ENCODE measurements around the gene CRYGD.
"Not testable (repeated sequence)": the region's sequence is repeated elsewhere in the genome, so short reads cannot be mapped to it uniquely, and the experiment has no call there.

CRYGD gene

DNA sequence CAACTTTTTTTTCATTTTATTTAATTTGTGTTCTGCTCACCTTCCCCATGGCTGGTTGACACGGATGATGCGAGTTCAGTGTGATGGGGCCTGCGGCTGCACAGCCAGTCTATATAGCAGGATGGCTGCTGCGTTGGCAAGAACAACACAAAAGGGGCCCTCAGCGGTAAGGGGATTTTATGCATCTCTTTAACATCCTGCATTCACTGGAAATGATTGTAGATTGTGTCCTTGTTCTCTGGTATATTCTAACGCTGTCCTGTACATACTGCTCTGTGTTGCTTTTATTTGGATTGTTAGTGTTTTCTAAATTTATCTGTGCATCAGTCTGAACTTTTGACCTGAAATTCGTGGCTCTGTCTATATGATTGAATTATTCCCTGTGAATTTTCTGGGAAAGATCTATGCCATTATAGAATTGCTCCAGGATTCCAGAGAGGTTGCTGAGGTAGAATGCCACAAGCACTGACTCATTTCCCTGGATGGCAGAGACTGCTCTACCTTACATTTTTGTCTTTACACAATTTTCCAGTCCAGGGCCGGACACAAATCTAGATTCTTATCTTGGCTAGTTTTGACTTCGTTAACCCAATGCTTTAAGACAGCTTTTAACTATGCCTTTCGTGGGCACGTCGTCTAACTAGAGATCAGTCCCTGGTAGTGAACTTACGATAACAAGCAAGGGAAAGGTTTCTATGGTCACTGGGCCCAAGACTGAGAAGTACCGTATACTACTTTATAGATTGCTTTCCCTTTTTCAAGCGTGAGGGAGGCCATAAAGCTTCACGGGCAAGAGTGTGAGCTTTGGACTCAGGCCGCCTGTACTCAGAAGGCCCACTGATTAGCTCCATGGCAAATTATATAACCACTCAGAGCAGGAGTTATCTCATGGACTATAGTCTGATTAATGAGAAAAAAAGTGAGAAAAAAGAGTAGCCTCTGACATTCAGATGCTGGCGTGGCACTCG lies 5.7 kb upstream of the CRYGD start, which contains the start of gene CRYGC:
CRYGC (minus strand) TSS at position 85 of the 968 bp plus-strand sequence; CDS start at position 49, 36 bp downstream.
- no peak for DNase-seq (ENCODE audit: low read depth in 2 of 2)

DNA sequence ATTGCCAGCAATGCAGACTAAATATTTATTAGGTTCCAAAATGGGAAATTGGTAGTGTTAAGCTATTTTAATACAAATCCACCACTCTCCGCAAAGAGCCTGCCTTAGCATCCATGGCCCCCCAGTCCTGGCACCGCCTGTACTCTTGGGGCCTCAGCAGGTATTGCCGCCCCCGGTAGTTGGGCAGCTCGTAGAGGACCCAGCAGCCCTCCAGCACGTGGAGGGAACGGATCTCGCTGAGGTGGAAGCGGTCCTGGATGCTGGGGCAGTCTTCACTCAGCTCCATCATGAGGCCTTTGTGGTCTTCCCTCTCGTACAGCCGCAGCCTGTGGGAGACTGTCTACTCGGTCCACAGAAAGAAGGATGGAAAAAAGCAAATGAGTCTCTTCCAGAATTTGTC lies 3.8 kb upstream of the CRYGD start:
- no peak for DNase-seq (ENCODE audit: low read depth in 2 of 2)

GRCh38 chr2:208127090-208127489 lies 2.8 kb upstream of the CRYGD start:
- DNase-seq (ENCODE audit: low read depth in 2 of 2) = no peak

DNA sequence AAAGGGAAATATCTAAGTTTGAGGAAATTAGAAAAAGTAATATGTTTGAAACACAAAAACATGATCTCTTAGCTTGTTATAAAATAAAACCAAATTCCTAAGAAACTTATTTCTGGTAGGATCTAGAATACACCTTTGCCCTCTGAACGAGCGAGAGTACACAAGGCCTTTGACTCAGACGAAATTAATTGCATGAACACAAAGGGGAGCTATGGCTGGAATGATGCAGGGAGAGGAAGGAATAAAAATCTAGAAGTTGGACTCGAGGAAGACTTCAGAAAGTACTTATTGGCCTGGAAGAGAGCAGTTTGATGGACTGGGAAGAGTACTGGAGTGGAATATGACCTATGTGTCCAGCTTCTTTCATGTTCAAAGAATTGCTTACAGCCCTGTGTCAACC lies 927 bp upstream of the CRYGD start:
- DNase-seq (ENCODE audit: low read depth in 2 of 2) = no peak

DNA sequence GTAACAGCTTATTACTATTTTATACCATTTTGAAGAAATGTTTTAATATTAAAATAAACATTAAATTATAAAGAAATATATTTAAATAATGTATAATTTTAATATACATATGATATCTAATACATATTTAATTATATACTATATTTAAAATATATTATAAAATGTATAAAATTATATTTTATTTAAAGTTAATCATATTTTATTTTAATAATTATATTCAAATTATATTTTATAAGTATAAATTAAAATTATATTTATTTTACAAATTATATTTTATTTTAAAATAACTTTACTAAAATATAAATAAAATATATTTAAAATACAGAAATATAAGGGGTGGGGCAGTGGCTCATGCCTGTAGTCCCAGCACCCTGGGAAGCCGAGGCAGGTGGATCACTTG lies 2.1 kb downstream of the CRYGD start:
- no peak for DNase-seq (ENCODE audit: low read depth in 2 of 2)

DNA sequence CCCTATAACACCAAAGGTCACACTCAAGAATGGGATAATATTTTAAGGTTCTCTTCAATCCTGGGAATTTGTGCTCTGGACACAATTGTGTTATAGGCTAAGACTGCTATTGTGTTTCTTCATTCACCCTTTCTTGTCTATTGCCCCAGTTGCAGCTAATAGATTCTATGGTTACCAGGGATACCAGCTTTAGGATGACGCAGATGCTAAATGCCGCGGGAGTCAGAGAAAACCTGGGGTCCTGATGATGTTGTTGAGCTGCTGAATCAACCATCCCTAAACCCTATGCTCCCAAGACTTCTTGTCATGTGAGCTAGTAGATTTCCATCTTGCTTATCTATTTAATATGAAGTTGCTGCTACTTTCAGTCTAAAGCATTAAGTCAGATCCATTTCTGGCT lies 5.4 kb downstream of the CRYGD start:
- DNase-seq (ENCODE audit: low read depth in 2 of 2) = no peak

DNA sequence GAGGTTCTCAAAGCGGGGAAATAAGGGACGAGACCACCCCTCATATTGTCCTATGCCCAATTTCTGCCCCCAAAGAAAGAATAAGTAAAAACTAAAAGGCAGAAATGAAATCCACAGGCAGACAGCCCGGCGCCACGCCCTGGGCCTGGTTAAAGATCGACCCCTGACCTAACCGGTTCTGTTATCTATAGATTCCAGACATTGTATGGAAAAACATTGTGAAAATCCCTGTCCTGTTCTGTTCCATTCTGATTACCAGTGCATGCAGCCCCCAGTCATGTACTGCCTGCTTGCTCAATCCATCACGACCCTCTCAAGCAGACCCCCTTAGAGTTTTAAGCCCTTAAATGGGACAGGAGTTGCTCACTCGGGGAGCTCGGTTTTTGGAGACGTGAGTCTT lies 6.9 kb downstream of the CRYGD start:
- DNase-seq (ENCODE audit: low read depth in 2 of 2) = not testable (repeated sequence)

GRCh38 chr2:208112969-208113368 lies 11.4 kb downstream of the CRYGD start:
- no peak for DNase-seq (ENCODE audit: low read depth in 2 of 2)

DNA sequence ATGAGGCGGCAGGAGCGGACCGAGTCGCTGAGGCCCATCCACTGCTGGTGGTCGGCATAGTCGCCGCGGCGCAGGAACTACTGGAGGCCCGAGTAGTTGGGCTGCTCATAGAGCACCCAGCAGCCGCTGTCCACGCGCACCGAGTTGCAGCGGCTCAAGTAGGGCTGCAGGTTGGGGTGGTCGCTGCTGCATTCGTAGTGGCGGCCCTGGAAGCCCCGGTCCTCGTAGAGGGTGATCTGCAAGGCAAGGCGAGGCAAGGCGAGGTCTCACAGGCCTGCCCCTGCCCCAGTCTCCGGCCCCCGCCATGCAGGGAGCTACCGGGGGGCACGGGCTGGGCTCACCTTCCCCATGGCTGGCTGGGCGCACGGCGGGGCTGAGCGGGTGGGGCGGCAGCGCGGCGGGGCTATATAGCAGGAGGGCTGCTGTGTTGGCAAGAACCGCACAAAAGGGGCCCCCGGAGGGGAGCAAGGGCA lies 12.0 kb downstream of the CRYGD start:
- not testable (repeated sequence) for DNase-seq (ENCODE audit: low read depth in 2 of 2)

DNA sequence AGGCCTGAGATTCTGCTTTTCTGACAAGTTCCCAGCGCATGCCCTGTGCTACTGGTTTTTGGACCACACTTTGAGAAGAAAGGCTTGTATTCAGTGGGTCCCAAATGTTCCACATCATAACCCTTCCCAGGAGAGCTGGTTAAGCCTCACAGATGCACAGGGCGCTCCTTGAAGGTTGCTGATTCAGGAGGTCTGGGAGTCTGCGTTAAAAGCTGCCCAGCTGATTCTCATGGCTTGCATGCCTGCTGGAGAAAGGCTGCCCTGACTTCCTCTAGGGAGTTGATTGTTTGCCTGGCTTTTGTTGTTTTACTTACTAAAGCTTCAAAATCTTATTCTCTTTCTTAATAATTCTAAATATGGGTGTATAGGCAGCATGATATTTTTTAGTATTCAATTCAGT lies 20.7 kb downstream of the CRYGD start:
- no peak for DNase-seq (ENCODE audit: low read depth in 2 of 2)

DNA sequence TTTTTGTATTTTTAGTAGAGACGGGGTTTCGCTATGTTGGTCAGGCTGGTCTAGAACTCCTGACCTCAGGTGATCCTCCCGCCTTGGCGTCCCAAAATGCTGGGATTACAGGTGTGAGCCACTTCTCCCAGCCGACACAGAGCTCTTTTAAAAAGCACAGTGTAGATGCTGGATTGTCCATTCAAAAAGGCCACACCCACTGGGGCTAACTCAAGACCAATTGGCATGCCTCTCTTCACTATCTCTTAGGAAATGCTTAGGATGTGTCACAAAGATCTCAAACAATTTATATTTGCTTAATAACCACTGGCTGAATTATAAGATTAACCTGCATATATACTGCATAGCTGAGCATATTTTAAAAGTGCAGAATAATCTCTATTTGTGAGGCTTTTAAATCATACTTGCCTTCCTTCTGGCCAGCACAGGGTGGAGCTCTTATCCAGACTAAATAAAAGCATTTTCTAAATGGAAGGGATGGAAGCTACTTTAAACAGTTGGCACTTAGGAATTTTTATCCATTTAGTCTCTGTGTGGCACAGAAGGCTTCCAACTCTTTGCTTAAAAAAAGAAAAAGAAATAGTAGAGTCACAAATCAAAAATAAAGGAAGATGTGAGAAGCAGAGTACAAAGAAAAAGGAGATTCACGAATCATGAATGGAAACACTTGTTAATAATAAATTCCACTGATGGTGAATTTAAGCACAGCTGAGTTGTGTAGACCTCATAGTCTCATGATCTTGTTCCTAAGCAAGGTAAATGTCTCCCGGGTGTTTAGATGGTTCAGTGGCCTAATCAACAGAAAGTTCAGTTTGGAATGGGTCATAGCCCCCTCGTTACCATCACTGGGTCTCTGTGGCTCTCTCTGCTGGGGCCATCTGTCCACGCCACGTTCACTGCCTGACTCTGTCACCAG lies 22.4 kb downstream of the CRYGD start:
- no peak for DNase-seq (ENCODE audit: low read depth in 2 of 2)

GRCh38 chr2:208099682-208100470 lies 24.4 kb downstream of the CRYGD start:
- no peak for DNase-seq (ENCODE audit: low read depth in 2 of 2)

- not testable (repeated sequence) for DNase-seq (ENCODE audit: low read depth in 2 of 2)
These were observed 25.6 kb downstream of the CRYGD start for GRCh38 chr2:208098701-208099100.

- no peak for DNase-seq (ENCODE audit: low read depth in 2 of 2)
These were observed 26.1 kb downstream of the CRYGD start for GRCh38 chr2:208098267-208098666.

DNA sequence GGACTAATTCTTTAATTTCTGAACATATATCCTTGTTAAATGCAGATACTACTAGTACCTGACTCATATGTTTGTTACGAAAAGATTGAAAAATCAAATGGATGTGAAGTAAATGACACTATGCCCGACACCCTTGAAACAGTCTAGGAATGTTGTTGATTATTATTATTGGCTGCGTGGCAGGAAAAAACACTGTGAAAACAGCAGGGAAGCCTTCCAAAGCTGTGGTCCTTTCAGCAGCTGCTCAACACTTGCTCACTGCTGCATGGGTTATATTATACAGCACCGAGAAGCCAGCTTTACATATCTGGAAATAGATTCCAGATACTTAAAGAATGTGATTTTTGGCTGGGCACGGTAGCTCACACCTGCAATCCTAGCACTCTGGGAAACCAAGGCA lies 26.5 kb downstream of the CRYGD start:
- DNase-seq (ENCODE audit: low read depth in 2 of 2) = no peak

- DNase-seq (ENCODE audit: low read depth in 2 of 2) = no peak
These were observed 27.0 kb downstream of the CRYGD start for GRCh38 chr2:208097313-208097712.

DNA sequence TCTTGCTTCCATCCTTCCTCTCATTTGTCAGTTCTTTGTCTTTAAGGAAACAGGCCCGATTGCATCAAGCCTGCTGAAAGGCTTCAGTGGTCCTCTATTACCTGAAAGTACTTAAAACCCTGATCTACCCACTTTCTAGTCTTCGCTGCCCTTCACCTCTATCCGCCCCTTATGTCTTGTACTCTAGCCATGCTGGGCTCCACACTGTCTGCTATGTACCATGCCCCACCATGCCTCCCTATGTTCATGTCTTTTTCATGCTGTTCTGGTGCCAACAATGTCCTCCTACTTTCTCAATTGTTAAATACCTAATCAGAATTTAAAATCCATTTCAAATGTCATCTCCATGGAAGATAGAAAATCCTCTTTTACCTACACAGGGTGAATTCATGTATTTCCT lies 28.2 kb downstream of the CRYGD start:
- no peak for DNase-seq (ENCODE audit: low read depth in 2 of 2)

DNA sequence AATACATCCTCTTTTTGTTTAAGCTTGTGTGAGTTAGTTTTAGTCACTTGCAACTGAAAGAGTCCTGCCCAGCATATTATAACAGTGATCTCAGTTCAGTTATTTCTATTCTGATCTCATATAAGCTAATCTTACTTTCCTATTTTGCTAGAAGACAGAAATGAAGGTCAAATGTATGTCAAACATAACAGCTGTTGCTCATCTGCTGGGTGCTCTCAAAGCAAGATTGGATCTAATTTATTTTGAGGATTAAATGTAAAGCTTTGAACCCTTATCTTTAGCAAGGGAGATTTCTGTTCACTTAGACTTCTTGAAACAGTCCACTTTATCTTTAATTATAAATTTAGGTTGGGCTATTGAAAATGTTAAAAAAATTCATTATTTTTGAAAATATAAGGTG lies 31.2 kb downstream of the CRYGD start:
- DNase-seq (ENCODE audit: low read depth in 2 of 2) = no peak

DNA sequence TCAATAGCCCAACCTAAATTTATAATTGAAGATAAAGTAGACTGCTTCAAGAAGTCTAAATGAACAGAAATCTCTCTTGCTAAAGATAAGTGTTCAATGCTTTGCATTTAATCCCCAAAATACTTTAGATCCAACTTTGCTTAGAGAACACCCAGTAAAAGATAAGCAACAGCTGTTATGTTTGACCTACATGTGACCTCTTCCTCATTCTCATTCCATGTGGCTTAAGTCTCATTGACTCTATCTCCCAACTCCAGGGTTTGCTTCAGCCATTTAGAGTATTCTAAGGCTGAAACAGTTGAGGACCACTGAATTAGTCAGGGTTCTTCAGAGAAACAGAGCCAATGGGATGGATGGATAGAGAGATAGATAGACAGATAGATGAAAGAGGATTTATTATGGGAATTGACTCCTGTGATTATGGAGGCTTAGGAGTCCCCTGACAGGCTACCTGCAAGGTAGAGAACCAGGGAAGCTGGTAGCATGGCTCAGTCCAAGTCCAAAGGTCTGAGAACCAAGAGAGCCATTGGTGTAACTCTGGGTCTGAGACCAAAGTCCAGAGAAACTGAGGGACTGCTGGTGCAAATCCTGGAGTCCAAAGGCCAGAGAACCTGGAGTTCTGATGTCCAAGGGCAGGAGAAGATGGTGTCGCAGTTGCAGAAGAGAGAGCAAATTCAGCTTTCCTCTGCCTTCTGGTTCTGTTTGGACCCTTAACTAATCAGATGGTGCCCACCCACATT lies 32.1 kb downstream of the CRYGD start:
- DNase-seq (ENCODE audit: low read depth in 2 of 2) = no peak

GRCh38 chr2:208090420-208090819 lies 33.9 kb downstream of the CRYGD start:
- DNase-seq (ENCODE audit: low read depth in 2 of 2) = no peak

DNA sequence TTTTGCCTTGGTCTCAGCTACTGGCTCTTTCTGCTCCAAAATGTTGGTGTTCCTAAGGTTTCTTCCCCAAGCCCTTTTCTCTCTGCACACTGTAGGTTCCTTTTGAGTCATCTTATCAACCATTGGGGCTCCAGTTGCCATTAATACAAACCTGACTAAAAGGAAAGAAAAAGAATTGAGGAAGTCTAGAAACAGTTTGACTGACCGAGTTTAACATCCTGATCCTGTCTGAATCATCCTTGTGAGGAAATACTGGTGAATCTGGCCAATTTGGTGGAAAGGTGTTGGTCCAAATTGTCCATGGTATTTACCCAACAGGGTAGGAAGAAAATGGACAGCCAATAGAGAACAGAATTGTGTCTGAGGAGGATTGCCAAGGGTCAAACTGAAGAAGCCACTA lies 38.3 kb downstream of the CRYGD start:
- no peak for DNase-seq (ENCODE audit: low read depth in 2 of 2)

Data from stimulated activated CD8-positive, alpha-beta memory T cell treated with anti-CD3 and anti-CD28 coated beads, Interleukin-7, amount 100 ng/mL, for 4 hours (primary cell).